Islet precursor cell (in vitro differentiated cells): ENCODE results near the gene IL17RD.

ENCODE experiments used
- DNase-seq: peaks from one replicate; pipeline ENCODE4 v3.0.0-alpha.2; 2018

The IL17RD gene

GRCh38 chr3:57128826-57129667, 36.1 kb downstream of the IL17RD start:
- peak; percentile 45 for DNase-seq

- DNase-seq: peak; percentile 74
These were observed 37.1 kb downstream of the IL17RD start for GRCh38 chr3:57127891-57128518.

GRCh38 chr3:57126244-57126643, 38.9 kb downstream of the IL17RD start:
- no peak for DNase-seq

GRCh38 chr3:57120451-57121174, 44.5 kb downstream of the IL17RD start:
- DNase-seq: no peak

- no peak for DNase-seq
These were observed 45.1 kb downstream of the IL17RD start for GRCh38 chr3:57120040-57120439.

- no peak for DNase-seq
These were observed 46.9 kb downstream of the IL17RD start for GRCh38 chr3:57118254-57118653.

GRCh38 chr3:57116501-57116900, 48.7 kb downstream of the IL17RD start:
- no peak for DNase-seq

- DNase-seq: peak; percentile 67
These were observed 52.9 kb downstream of the IL17RD start for GRCh38 chr3:57112206-57112605.

- no peak for DNase-seq
These were observed 54.4 kb downstream of the IL17RD start for GRCh38 chr3:57110798-57111197.

- DNase-seq: no peak
These were observed 54.9 kb downstream of the IL17RD start for GRCh38 chr3:57110214-57110613.

GRCh38 chr3:57109437-57110199, 55.5 kb downstream of the IL17RD start:
- DNase-seq: no peak

GRCh38 chr3:57108684-57109083, 56.5 kb downstream of the IL17RD start:
- no peak for DNase-seq

- DNase-seq: no peak
These were observed 59.6 kb downstream of the IL17RD start for GRCh38 chr3:57105585-57105984.

- peak; percentile 79 for DNase-seq
These were observed 65.0 kb downstream of the IL17RD start for GRCh38 chr3:57100046-57100695.

GRCh38 chr3:57098418-57099310, 66.5 kb downstream of the IL17RD start:
- peak; percentile 79 for DNase-seq

- no peak for DNase-seq
These were observed 67.6 kb downstream of the IL17RD start for GRCh38 chr3:57097536-57097935.

GRCh38 chr3:57095363-57095762, 69.8 kb downstream of the IL17RD start:
- no peak for DNase-seq

GRCh38 chr3:57094575-57094974, 70.6 kb downstream of the IL17RD start:
- no peak for DNase-seq

- DNase-seq: no peak
These were observed 71.1 kb downstream of the IL17RD start for GRCh38 chr3:57093971-57094535.

- no peak for DNase-seq
These were observed 71.7 kb downstream of the IL17RD start for GRCh38 chr3:57093489-57093888.
